Calu3 (cell line): ENCODE measurements around the gene DDX17. TPM values are rescaled to one million over a fixed set of nuclear protein-coding genes. Genes with fewer than 3 reads are reported as not detected.

Source experiments
- BruUV-seq: library from RNA; stranded (reverse); fragments of 400-500 nt; replicated peaks from 2 replicates; lab custom pipeline; 2021; lab: Mats Ljungman, UMichigan
- CTCF ChIA-PET: fragments of 300-600 bp; sonication (Branson Sonifier 250); formaldehyde crosslinking; loops from one replicate; lab custom pipeline; 2022; ENCODE audit warnings: antibody characterized with exemption; lab: Charles Lee
- DNase-seq: peaks from one replicate; pipeline ENCODE4 v3.0.0; 2022
- H3K27ac Mint-ChIP-seq: one replicate; pipeline ENCODE4 v1.8.0; 2022; ENCODE audit warnings: mixed read lengths; ENCODE audit not compliant: unreplicated experiment
- H3K27me3 Mint-ChIP-seq: one replicate; pipeline ENCODE4 v1.8.0; 2022; ENCODE audit warnings: mixed read lengths; ENCODE audit not compliant: unreplicated experiment
- H3K36me3 Mint-ChIP-seq: one replicate; pipeline ENCODE4 v1.8.0; 2022; ENCODE audit warnings: mild to moderate bottlenecking, moderate library complexity, mixed read lengths; ENCODE audit not compliant: insufficient read depth, unreplicated experiment
- H3K4me1 Mint-ChIP-seq: one replicate; pipeline ENCODE4 v1.8.0; 2022; ENCODE audit warnings: mild to moderate bottlenecking, low read depth, mixed read lengths; ENCODE audit not compliant: unreplicated experiment
- H3K4me3 Mint-ChIP-seq: one replicate; pipeline ENCODE4 v1.8.0; 2022; ENCODE audit warnings: mild to moderate bottlenecking, low read depth, moderate library complexity, mixed read lengths; ENCODE audit not compliant: unreplicated experiment
- H3K9me3 Mint-ChIP-seq: one replicate; pipeline ENCODE4 v1.8.0; 2022; ENCODE audit warnings: low read depth, mixed read lengths; ENCODE audit not compliant: unreplicated experiment
- CTCF ChIP-seq: fragments of 200-600 bp; IDR thresholded peaks from one replicate; pipeline ENCODE4 v1.8.0; 2022; ENCODE audit warnings: antibody characterized with exemption; ENCODE audit not compliant: unreplicated experiment
- intact Hi-C: fragments of 100-400 bp; cut with micrococcal nuclease; formaldehyde crosslinking; loops from one replicate; pipeline ENCODE4 v1.10.0; 2022; ENCODE audit not compliant: unreplicated experiment
- total RNA-seq: library from RNA; stranded (reverse); gene quantifications from 2 replicates; pipeline ENCODE4 v1.2.3, GENCODE V29; 2022

Gene DDX17
- total RNA-seq, 1 experiment from 2014 or later, result 342 TPM

GRCh38 chr22:38505541-38506117 is 482 bp downstream of the DDX17 start:
- peak; percentile 65 for DNase-seq
- CTCF ChIA-PET, result no interaction called here
- no peaks in the 10 kb centered on the region for H3K27me3 Mint-ChIP-seq
- peaks cover 66% of the 10 kb centered on the region for H3K36me3 Mint-ChIP-seq
- BruUV-seq, result no TSS peak
- H3K4me3 Mint-ChIP-seq, result peak overlapping the region; percentile 99
- no peak for TF ChIP-seq CTCF
- H3K4me1 Mint-ChIP-seq, result peaks cover 37% of the 10 kb centered on the region
- H3K9me3 Mint-ChIP-seq, result no peaks in the 10 kb centered on the region
- intact Hi-C loops, result no loop called here
- H3K27ac Mint-ChIP-seq, result peak overlapping the region; percentile 100

- intact Hi-C loops, result loop anchor here (5.0 kb wide), 1 partner anchor 62 kb away; no protein-coding TSS in a partner anchor
- H3K27ac Mint-ChIP-seq, result peak overlapping the region; percentile 100
- no peaks in the 10 kb centered on the region for H3K27me3 Mint-ChIP-seq
- peak; percentile 40 for DNase-seq
- no peaks in the 10 kb centered on the region for H3K9me3 Mint-ChIP-seq
- H3K4me3 Mint-ChIP-seq, result peak overlapping the region; percentile 99
- CTCF ChIA-PET, result no interaction called here
- no peak for TF ChIP-seq CTCF
- H3K36me3 Mint-ChIP-seq, result peaks cover 72% of the 10 kb centered on the region
- H3K4me1 Mint-ChIP-seq, result peaks cover 37% of the 10 kb centered on the region
- BruUV-seq, result no TSS peak
Observed at GRCh38 chr22:38504731-38505540, 1.2 kb downstream of the DDX17 start.

- no peaks in the 10 kb centered on the region for H3K9me3 Mint-ChIP-seq
- TF ChIP-seq CTCF, result no peak
- BruUV-seq, result no TSS peak
- no peak for DNase-seq
- peak overlapping the region; percentile 42 for H3K27ac Mint-ChIP-seq
- H3K27me3 Mint-ChIP-seq, result no peaks in the 10 kb centered on the region
- intact Hi-C loops, result loop anchor here (5.0 kb wide), 1 partner anchor 64 kb away; no protein-coding TSS in a partner anchor
- H3K4me1 Mint-ChIP-seq, result peaks cover 29% of the 10 kb centered on the region
- H3K4me3 Mint-ChIP-seq, result peak overlapping the region; percentile 99
- CTCF ChIA-PET, result no interaction called here
- H3K36me3 Mint-ChIP-seq, result peaks cover 90% of the 10 kb centered on the region
Observed at GRCh38 chr22:38503021-38503420, 3.1 kb downstream of the DDX17 start.

- Mint-ChIP-seq H3K27me3 (no peaks in the 10 kb centered on the region), H3K4me3 (peak overlapping the region; percentile 99), H3K4me1 (peaks cover 29% of the 10 kb centered on the region), H3K27ac (peak overlapping the region; percentile 42), H3K9me3 (no peaks in the 10 kb centered on the region), H3K36me3 (peaks cover 94% of the 10 kb centered on the region)
- DNase-seq, result no peak
- TF ChIP-seq CTCF, result no peak
- no TSS peak for BruUV-seq
- intact Hi-C loops, result loop anchor here (5.0 kb wide), 1 partner anchor 65 kb away; no protein-coding TSS in a partner anchor
- CTCF ChIA-PET, result interaction anchor here (0.5 kb wide), 1 partner anchor 138 kb away, joined by 3 read pairs; no protein-coding TSS in a partner anchor
Observed at GRCh38 chr22:38501797-38502672, 4.1 kb downstream of the DDX17 start.
